HepG2 (cell line): ENCODE data around the gene IL17RC. TPM values are rescaled to one million over a fixed set of nuclear protein-coding genes. Genes with fewer than 3 reads are reported as not detected.
A peak's percentile ranks its signal among the peaks of the same experiment; 100 is the strongest.

Source experiments
- ATAC-seq: fragments of 200-7000 bp; cut with Tn5 transposase; 3 replicates; pipeline ENCODE4 v1.9.1; 2020; ENCODE audit warnings: mild to moderate bottlenecking, moderate library complexity
- BruUV-seq: library from RNA; stranded (reverse); fragments of 400-500 nt; replicated peaks from 2 replicates; lab custom pipeline; 2021; lab: Mats Ljungman, UMichigan
- CTCF ChIA-PET: fragments of 300-600 bp; formaldehyde crosslinking; extraction: SDS; loops from one replicate; lab custom pipeline; 2021; ENCODE audit warnings: low total read pairs, inconsistent platforms, low intra/inter-chr PET ratio; lab: Yijun Ruan, JAX
- POLR2A ChIA-PET: fragments of 350-600 bp; sonication (Branson Sonifier 250); formaldehyde crosslinking; loops from one replicate; lab custom pipeline; 2020; ENCODE audit warnings: antibody characterized with exemption, inconsistent platforms; lab: Yijun Ruan, JAX
- DNase-seq: peaks from one replicate; pipeline ENCODE4 v3.0.0-alpha.2; 2015; ENCODE audit warnings: low spot score
- FAIRE-seq: peaks from 3 replicates; lab custom pipeline; 2011; peaks lifted over from hg19 to GRCh38; lab: Jason Lieb, UNC
- H2AFZ ChIP-seq: one replicate; pipeline ENCODE4 v1.6.1; 2011; ENCODE audit warnings: low read length, inconsistent platforms
- H3K27ac ChIP-seq: fragments of 300-600 bp; 3 replicates; pipeline ENCODE4 v1.8.0; 2011; ENCODE audit warnings: mixed run types, mild to moderate bottlenecking, mixed read lengths, low read length, inconsistent platforms; ENCODE audit not compliant: insufficient read depth; ENCODE audit errors: extremely low read length
- H3K27me3 ChIP-seq, 2 experiments: fragments of 200-600 bp in 1 of 2; 2 replicates in 1 of 2; 3 replicates in 1 of 2; pipeline versions ENCODE4 v1.6.0 to v1.8.0; 2011; ENCODE audit warnings: low read length in 2 of 2, mild to moderate bottlenecking in 2 of 2, moderate library complexity in 2 of 2, inconsistent platforms in 1 of 2; ENCODE audit not compliant: insufficient read depth in 2 of 2, control insufficient read depth in 1 of 2
- H3K36me3 ChIP-seq, 2 experiments: fragments of 200-600 bp in 1 of 2; replicated peaks in 1 of 2; 2 replicates in 1 of 2; 3 replicates in 1 of 2; pipeline versions ENCODE4 v1.5.1 to v1.8.0; 2011; ENCODE audit warnings: low read length in 2 of 2, inconsistent platforms in 1 of 2; ENCODE audit not compliant: insufficient read depth in 2 of 2, control insufficient read depth in 1 of 2
- H3K4me1 ChIP-seq: 2 replicates; pipeline ENCODE4 v1.5.1; 2012; ENCODE audit warnings: low read length, inconsistent platforms; ENCODE audit not compliant: insufficient read depth
- H3K4me2 ChIP-seq: 2 replicates; pipeline ENCODE4 v1.6.0; 2011; ENCODE audit warnings: low read depth, low read length, inconsistent platforms
- H3K4me3 ChIP-seq, 3 experiments: fragments of 200-600 bp in 1 of 3; sonication (generic), shearing (Covaris generic) in 1 of 3; replicated peaks in 1 of 3; 2 replicates each; pipeline ENCODE4 v1.5.1; 2011 to 2016; ENCODE audit warnings: low read length in 3 of 3, inconsistent platforms in 2 of 3, low read depth in 2 of 3, mild to moderate bottlenecking in 2 of 3, control low read depth in 1 of 3, mixed read lengths in 1 of 3; ENCODE audit not compliant: insufficient read depth in 1 of 3
- H3K79me2 ChIP-seq: one replicate; pipeline ENCODE4 v1.6.1; 2011; ENCODE audit warnings: low read length, inconsistent platforms; ENCODE audit not compliant: insufficient read depth
- H3K9ac ChIP-seq: 2 replicates; pipeline ENCODE4 v1.6.0; 2011; ENCODE audit warnings: mild to moderate bottlenecking, low read depth, low read length, inconsistent platforms; ENCODE audit not compliant: insufficient read depth
- H3K9me3 ChIP-seq: 2 replicates; pipeline ENCODE4 v1.5.1; 2012; ENCODE audit warnings: mild to moderate bottlenecking, low read length
- H4K20me1 ChIP-seq: 2 replicates; pipeline ENCODE4 v1.6.0; 2011; ENCODE audit warnings: inconsistent platforms, mild to moderate bottlenecking, low read length, moderate library complexity; ENCODE audit not compliant: insufficient read depth
- ATF1 ChIP-seq: IDR thresholded peaks from 2 replicates; pipeline ENCODE4 v1.6.1; 2016; ENCODE audit warnings: mild to moderate bottlenecking, control low read depth
- ATF7-NPFF ChIP-seq: sonication (generic); formaldehyde crosslinking; IDR thresholded peaks from 2 replicates; pipeline ENCODE4 v1.8.1; 2023; ENCODE audit warnings: mild to moderate bottlenecking, low read depth, missing genetic modification reagents, moderate library complexity
- CEBPB ChIP-seq: IDR thresholded peaks from 2 replicates; pipeline ENCODE4 v1.6.1; 2011; ENCODE audit warnings: low read depth, low read length, improper control_type of control experiment, borderline replicate concordance
- MEF2D ChIP-seq: sonication (generic); formaldehyde crosslinking; IDR thresholded peaks from 2 replicates; pipeline ENCODE4 v1.5.1; 2020; ENCODE audit warnings: mild to moderate bottlenecking, missing genetic modification reagents
- MXI1 ChIP-seq: IDR thresholded peaks from 3 replicates; pipeline ENCODE4 v1.6.1; 2012; ENCODE audit warnings: low read depth, low read length, inconsistent platforms, borderline replicate concordance
- NFYC ChIP-seq: IDR thresholded peaks from 2 replicates; pipeline ENCODE4 v1.6.1; 2016; ENCODE audit warnings: missing genetic modification reagents, missing compliant biosample characterization
- POLR2AphosphoS5 ChIP-seq: IDR thresholded peaks from 2 replicates; pipeline ENCODE4 v1.6.1; 2012; ENCODE audit warnings: low read depth, low read length
- PPARG ChIP-seq: conservative IDR thresholded peaks from 2 replicates; pipeline ENCODE4 v1.6.1; 2016; ENCODE audit warnings: missing biosample characterization, missing genetic modification reagents
- SALL2 ChIP-seq: sonication (generic); formaldehyde crosslinking; IDR thresholded peaks from 2 replicates; pipeline ENCODE4 v1.8.1; 2023; ENCODE audit warnings: mild to moderate bottlenecking, missing genetic modification reagents, inconsistent platforms
- SNAI1 ChIP-seq: sonication (generic); formaldehyde crosslinking; IDR thresholded peaks from 2 replicates; pipeline ENCODE4 v1.5.0; 2020; ENCODE audit warnings: mild to moderate bottlenecking, missing genetic modification reagents, borderline replicate concordance
- TEAD3 ChIP-seq: optimal IDR thresholded peaks from 2 replicates; pipeline ENCODE3; 2016; ENCODE audit warnings: borderline replicate concordance
- U2AF1 ChIP-seq: fragments of 200-400 bp; formaldehyde crosslinking; optimal IDR thresholded peaks from 2 replicates; pipeline ENCODE3; 2017; ENCODE audit warnings: mild to moderate bottlenecking, low read depth, low read length
- ZBTB21 ChIP-seq: sonication (generic); formaldehyde crosslinking; IDR thresholded peaks from 2 replicates; pipeline ENCODE4 v1.4.0; 2020; ENCODE audit warnings: missing genetic modification reagents
- ZNF3 ChIP-seq: IDR thresholded peaks from 2 replicates; pipeline ENCODE4 v1.7.0; 2017; ENCODE audit warnings: inconsistent platforms
- ZNF354B ChIP-seq: sonication (generic); formaldehyde crosslinking; IDR thresholded peaks from 2 replicates; pipeline ENCODE4 v1.8.0; 2022; ENCODE audit warnings: mild to moderate bottlenecking, missing genetic modification reagents
- ZNF607 ChIP-seq: sonication (generic); formaldehyde crosslinking; IDR thresholded peaks from 2 replicates; pipeline ENCODE4 v1.5.1; 2020; ENCODE audit warnings: missing genetic modification reagents, mild to moderate bottlenecking, borderline replicate concordance
- ZNF652 ChIP-seq: IDR thresholded peaks from 2 replicates; pipeline ENCODE4 v1.6.1; 2016; ENCODE audit warnings: low read depth, borderline replicate concordance
- ZNF672 ChIP-seq: sonication (generic); formaldehyde crosslinking; IDR thresholded peaks from 2 replicates; pipeline ENCODE4 v1.8.1; 2022; ENCODE audit warnings: missing genetic modification reagents
- WGBS: methylation state at CpG from one replicate; pipeline ENCODE4 v1.1.6; 2017; ENCODE audit warnings: low lambda C conversion rate; 5-methylcytosine and 5-hydroxymethylcytosine counted together
- in situ Hi-C: cut with HindIII; loops from 2 replicates; pipeline ENCODE4 v1.10.0; 2017; ENCODE audit warnings: low pct_unique_long_range_greater_than_20kb; ENCODE audit not compliant: extremely low pct_ligation_motif_present
- intact Hi-C: fragments of 100-400 bp; cut with micrococcal nuclease; formaldehyde crosslinking; loops from one replicate; pipeline ENCODE4 v1.10.0; 2022; ENCODE audit not compliant: unreplicated experiment
- polyA plus RNA-seq, 8 experiments: library from polyadenylated mRNA; depleted of rRNA in 3 of 8; stranded (reverse) in 7 of 8; unstranded in 1 of 8; fragments of >200 nt; fragmentation: Illumina TruSeq in 4 of 8; extraction: Trizol in 4 of 8; gene quantifications; 2 replicates each; pipeline versions ENCODE4 v1.2.1 to v1.2.3, GENCODE V29; 2011 to 2016; ENCODE audit warnings: low read depth in 4 of 8, missing spikeins in 1 of 8, mixed read lengths in 1 of 8; ENCODE audit not compliant: insufficient read depth in 1 of 8
- total RNA-seq, 5 experiments: library from RNA; depleted of rRNA; stranded (reverse); fragments of >200 nt; fragmentation: Illumina TruSeq; extraction: Trizol; gene quantifications; 2 replicates each; pipeline ENCODE4 v1.2.3, GENCODE V29; 2016; ENCODE audit warnings: low read depth in 1 of 5
- TF ChIP-seq, protein P1 (sequence below): sonication (generic); formaldehyde crosslinking; IDR thresholded peaks from 2 replicates; pipeline ENCODE4 v1.4.0; 2020; ENCODE audit warnings: missing genetic modification reagents, borderline replicate concordance
- TF ChIP-seq, protein P2 (sequence below): sonication (generic); formaldehyde crosslinking; IDR thresholded peaks from 2 replicates; pipeline ENCODE4 v1.4.0; 2020; ENCODE audit warnings: missing genetic modification reagents, borderline replicate concordance

The IL17RC gene
- total and polyA plus RNA-seq, 2 of the 13 experiments (the other 11 are each of a cell fraction or from before 2014, with no cell fraction given): 20.7 to 24.0 TPM

DNA sequence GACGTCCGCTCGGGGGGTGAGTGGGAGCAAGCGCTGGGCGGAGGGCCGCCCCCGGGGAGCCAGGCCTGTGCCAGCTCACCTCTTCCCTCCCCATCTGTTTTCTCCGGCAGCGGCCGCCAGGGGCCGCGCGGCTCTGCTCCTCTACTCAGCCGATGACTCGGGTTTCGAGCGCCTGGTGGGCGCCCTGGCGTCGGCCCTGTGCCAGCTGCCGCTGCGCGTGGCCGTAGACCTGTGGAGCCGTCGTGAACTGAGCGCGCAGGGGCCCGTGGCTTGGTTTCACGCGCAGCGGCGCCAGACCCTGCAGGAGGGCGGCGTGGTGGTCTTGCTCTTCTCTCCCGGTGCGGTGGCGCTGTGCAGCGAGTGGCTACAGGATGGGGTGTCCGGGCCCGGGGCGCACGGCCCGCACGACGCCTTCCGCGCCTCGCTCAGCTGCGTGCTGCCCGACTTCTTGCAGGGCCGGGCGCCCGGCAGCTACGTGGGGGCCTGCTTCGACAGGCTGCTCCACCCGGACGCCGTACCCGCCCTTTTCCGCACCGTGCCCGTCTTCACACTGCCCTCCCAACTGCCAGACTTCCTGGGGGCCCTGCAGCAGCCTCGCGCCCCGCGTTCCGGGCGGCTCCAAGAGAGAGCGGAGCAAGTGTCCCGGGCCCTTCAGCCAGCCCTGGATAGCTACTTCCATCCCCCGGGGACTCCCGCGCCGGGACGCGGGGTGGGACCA, 16.1 kb downstream of the IL17RC start (continued):
- TF ChIP-seq, protein P1, sequence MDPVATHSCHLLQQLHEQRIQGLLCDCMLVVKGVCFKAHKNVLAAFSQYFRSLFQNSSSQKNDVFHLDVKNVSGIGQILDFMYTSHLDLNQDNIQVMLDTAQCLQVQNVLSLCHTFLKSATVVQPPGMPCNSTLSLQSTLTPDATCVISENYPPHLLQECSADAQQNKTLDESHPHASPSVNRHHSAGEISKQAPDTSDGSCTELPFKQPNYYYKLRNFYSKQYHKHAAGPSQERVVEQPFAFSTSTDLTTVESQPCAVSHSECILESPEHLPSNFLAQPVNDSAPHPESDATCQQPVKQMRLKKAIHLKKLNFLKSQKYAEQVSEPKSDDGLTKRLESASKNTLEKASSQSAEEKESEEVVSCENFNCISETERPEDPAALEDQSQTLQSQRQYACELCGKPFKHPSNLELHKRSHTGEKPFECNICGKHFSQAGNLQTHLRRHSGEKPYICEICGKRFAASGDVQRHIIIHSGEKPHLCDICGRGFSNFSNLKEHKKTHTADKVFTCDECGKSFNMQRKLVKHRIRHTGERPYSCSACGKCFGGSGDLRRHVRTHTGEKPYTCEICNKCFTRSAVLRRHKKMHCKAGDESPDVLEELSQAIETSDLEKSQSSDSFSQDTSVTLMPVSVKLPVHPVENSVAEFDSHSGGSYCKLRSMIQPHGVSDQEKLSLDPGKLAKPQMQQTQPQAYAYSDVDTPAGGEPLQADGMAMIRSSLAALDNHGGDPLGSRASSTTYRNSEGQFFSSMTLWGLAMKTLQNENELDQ: no peak
- TF ChIP-seq ZBTB21 (no peak), ZNF354B (CRISPR knock-in tag) (no peak), ZNF3 (CRISPR knock-in tag) (no peak), SNAI1 (peak; percentile 86; the same call in 1 of the 2 replicates), PPARG (CRISPR knock-in tag) (no peak)

DNA sequence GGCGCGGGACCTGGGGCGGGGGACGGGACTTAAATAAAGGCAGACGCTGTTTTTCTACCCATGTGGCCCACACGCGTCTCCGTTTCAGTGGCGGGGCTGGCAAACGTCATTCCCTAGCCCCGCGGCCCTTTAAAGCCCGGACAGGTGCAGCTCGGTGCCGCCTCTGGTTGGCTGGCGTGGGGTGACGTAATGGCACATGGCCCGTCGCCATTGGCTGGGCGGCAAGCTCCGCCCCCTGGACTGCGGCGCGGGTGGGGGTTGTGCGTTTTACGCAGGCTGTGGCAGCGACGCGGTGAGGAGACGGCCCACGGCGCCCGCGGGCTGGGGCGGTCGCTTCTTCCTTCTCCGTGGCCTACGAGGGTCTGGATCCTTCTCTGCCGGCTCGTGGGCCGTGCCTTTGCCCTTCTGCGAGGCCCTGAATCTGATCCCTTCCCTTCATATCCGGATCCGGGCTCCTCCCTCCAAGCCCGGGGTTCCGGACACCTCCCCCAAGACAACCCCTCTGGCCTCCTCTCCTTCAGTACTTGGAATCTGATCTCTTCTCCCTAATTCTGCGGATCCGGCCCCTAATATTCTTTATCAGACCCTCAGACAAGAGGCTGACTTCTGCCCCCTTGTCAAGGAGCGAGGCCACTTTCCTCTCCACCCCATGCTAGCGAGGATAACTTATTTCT, 16.8 kb downstream of the IL17RC start, which contains the start of gene CRELD1:
Gene CRELD1, plus strand, starts transcription at position 274 of the 674 bp plus-strand sequence. CDS start 605 bp downstream, outside the sequence.
- peak; percentile 80 for FAIRE-seq
- in situ Hi-C loops: no loop called here
- WGBS: 2% methylated on average over 12 of the region's 50 CpGs
- Histone ChIP-seq H4K20me1 (no peaks in the 10 kb centered on the region), H3K9ac (peak within 1 kb of the TSS; percentile 85), H3K36me3 (peaks cover 0 to 18% of the 10 kb centered on the region in 2 experiments; a peak in 2 of 5 replicates), H3K4me1 (peaks cover 47% of the 10 kb centered on the region), H2AFZ (no peak within 1 kb of the TSS), H3K9me3 (no peaks in the 10 kb centered on the region), H3K79me2 (peaks cover 20% of the 10 kb centered on the region), H3K27me3 (no peaks in the 10 kb centered on the region), H3K4me2 (peak within 1 kb of the TSS; percentile 86), H3K27ac (peak within 1 kb of the TSS; percentile 92), H3K4me3 (peak within 1 kb of the TSS; percentile 70 to 82 (median 80))
- BruUV-seq: no TSS peak
- ATAC-seq: peak; percentile 87
- intact Hi-C loops: loop anchor here (2.0 to 5.0 kb wide), 2 partner anchors 13 to 36 kb away; no protein-coding TSS in a partner anchor
- POLR2A ChIA-PET: interaction anchor here (0.7 to 7.6 kb wide), 37 partner anchors 9 to 570 kb away, joined by 3 to 124 read pairs (median 6); partner anchors contain the start of genes ARPC4, FANCD2, IL17RC and IL17RE
- CTCF ChIA-PET: interaction anchor here (3.1 kb wide), 1 partner anchor 13 kb away, joined by 14 read pairs; no protein-coding TSS in a partner anchor
- DNase-seq: peak; percentile 90
- TF ChIP-seq NFYC: peak; percentile 94
- TF ChIP-seq POLR2AphosphoS5: peak; percentile 75
- TF ChIP-seq U2AF1: no peak
- no peak for TF ChIP-seq ZNF3 (CRISPR knock-in tag)
- peak; percentile 86 for TF ChIP-seq ATF1 (CRISPR knock-in tag)
- TF ChIP-seq SALL2 (CRISPR knock-in tag): peak; percentile 66; the same call in 1 of the 2 replicates
- TF ChIP-seq CEBPB: peak; percentile 76; the same call in 1 of the 2 replicates
- TF ChIP-seq ZNF607 (CRISPR knock-in tag): peak; percentile 46
- no peak for TF ChIP-seq MEF2D (CRISPR knock-in tag)
- peak; percentile 88; the same call in 2 of the 3 replicates for TF ChIP-seq MXI1
- TF ChIP-seq ZNF672 (CRISPR knock-in tag): no peak
- 0 out of 2 replicates have a peak, but pooled peaks have one; percentile 18 for TF ChIP-seq ATF7-NPFF
- peak; percentile 52 for TF ChIP-seq TEAD3 (CRISPR knock-in tag)
- TF ChIP-seq, protein P2, sequence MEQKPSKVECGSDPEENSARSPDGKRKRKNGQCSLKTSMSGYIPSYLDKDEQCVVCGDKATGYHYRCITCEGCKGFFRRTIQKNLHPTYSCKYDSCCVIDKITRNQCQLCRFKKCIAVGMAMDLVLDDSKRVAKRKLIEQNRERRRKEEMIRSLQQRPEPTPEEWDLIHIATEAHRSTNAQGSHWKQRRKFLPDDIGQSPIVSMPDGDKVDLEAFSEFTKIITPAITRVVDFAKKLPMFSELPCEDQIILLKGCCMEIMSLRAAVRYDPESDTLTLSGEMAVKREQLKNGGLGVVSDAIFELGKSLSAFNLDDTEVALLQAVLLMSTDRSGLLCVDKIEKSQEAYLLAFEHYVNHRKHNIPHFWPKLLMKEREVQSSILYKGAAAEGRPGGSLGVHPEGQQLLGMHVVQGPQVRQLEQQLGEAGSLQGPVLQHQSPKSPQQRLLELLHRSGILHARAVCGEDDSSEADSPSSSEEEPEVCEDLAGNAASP (CRISPR knock-in tag): no peak
- 0 out of 2 replicates have a peak, but pooled peaks have one; percentile 10 for TF ChIP-seq ZNF652
